Liver (tissue), 3 donors: ENCODE data around the gene CASZ1.

ENCODE experiments used
- ATF3 ChIP-seq: IDR thresholded peaks from 2 replicates; pipeline ENCODE4 v1.6.1; 2016; ENCODE audit warnings: antibody characterized with exemption
- CTCF ChIP-seq: fragments of 150-350 bp; IDR thresholded peaks from 2 replicates; pipeline ENCODE4 v1.5.1; 2017; ENCODE audit warnings: improper control_type of control experiment, low read depth, low read length; ENCODE audit not compliant: missing input control
- JUND ChIP-seq, 2 donors: IDR thresholded peaks; 2 replicates each; pipeline ENCODE4 v1.6.1; 2016; ENCODE audit warnings: antibody characterized with exemption in 2 of 2
- RAD21 ChIP-seq, 2 donors: IDR thresholded peaks; 2 replicates each; pipeline ENCODE4 v1.6.1; 2016; ENCODE audit warnings: antibody characterized with exemption in 2 of 2, mild to moderate bottlenecking in 2 of 2
- SP1 ChIP-seq: IDR thresholded peaks from 2 replicates; pipeline ENCODE4 v1.6.1; 2018; ENCODE audit warnings: antibody characterized with exemption, mild to moderate bottlenecking
- donor health status: healthy.
- donor health status: healthy.

GRCh38 chr1:10592373-10592772 lies 204.1 kb downstream of the CASZ1 start:
- TF ChIP-seq JUND (IDR thresholded peaks at IDR 0.05): no peak
- TF ChIP-seq CTCF: no peak
- TF ChIP-seq RAD21 (IDR thresholded peaks at IDR 0.05): no peak
- no peak for TF ChIP-seq SP1
- TF ChIP-seq ATF3: no peak
